Left ventricle myocardium inferior (tissue), 1 donor: ENCODE data around the gene RESP18. TPM values are rescaled to one million over a fixed set of nuclear protein-coding genes. Genes with fewer than 3 reads are reported as not detected.
"Not testable (repeated sequence)": the region's sequence is repeated elsewhere in the genome, so short reads cannot be mapped to it uniquely, and the experiment has no call there.

Experiments used
- DNase-seq: peaks from one replicate; pipeline ENCODE4 v3.0.0-alpha.2; 2020
- H3K27ac ChIP-seq: fragments of 200-600 bp; replicated peaks from 2 replicates; pipeline ENCODE4 v1.8.0; 2021
- H3K27me3 ChIP-seq: fragments of 200-600 bp; 2 replicates; pipeline ENCODE4 v1.8.0; 2021; ENCODE audit warnings: low read depth
- H3K36me3 ChIP-seq: fragments of 200-600 bp; 2 replicates; pipeline ENCODE4 v1.8.0; 2021
- H3K4me1 ChIP-seq: fragments of 200-600 bp; 2 replicates; pipeline ENCODE4 v1.8.0; 2021
- H3K4me3 ChIP-seq: fragments of 200-600 bp; 2 replicates; pipeline ENCODE4 v1.8.0; 2021; ENCODE audit warnings: mild to moderate bottlenecking, moderate library complexity
- H3K9me3 ChIP-seq: fragments of 200-600 bp; replicated peaks from 2 replicates; pipeline ENCODE4 v1.8.0; 2021
- CTCF ChIP-seq: fragments of 200-600 bp; IDR thresholded peaks from 2 replicates; pipeline ENCODE4 v1.8.0; 2021; ENCODE audit warnings: antibody characterized with exemption, mild to moderate bottlenecking, borderline replicate concordance
- intact Hi-C: fragments of 100-400 bp; cut with micrococcal nuclease; formaldehyde crosslinking; loops from one replicate; pipeline ENCODE4 v1.11.0; 2022
- total RNA-seq: library from RNA; stranded (reverse); fragmentation: NEBNext Ultra II Directional; extraction: Animal tissue kit (Norgen Biotek cat#: 25700); gene quantifications from one replicate; pipeline ENCODE4 v1.2.1, GENCODE V29; 2021
- donor health status: DM: no; HTN: yes; CAD: no; lungs with severe emphysema.

The RESP18 gene
- total RNA-seq, 1 donor from 2014 or later = not detected

- no peak overlapping the region for H3K4me3 ChIP-seq
- H3K4me1 ChIP-seq = no peaks in the 10 kb centered on the region
- intact Hi-C loops = no loop called here
- H3K9me3 ChIP-seq = no peaks in the 10 kb centered on the region
- no peak overlapping the region for H3K27ac ChIP-seq
- DNase-seq = no peak
- peaks cover 97% of the 10 kb centered on the region for H3K27me3 ChIP-seq
- TF ChIP-seq CTCF = no peak
- H3K36me3 ChIP-seq = no peaks in the 10 kb centered on the region
Observed at GRCh38 chr2:219325657-219326315, 6.8 kb downstream of the RESP18 start.

GRCh38 chr2:219325136-219325535 is 7.4 kb downstream of the RESP18 start:
- intact Hi-C loops = no loop called here
- no peak overlapping the region for H3K4me3 ChIP-seq
- H3K27ac ChIP-seq = no peak overlapping the region
- no peaks in the 10 kb centered on the region for H3K9me3 ChIP-seq
- no peak for DNase-seq
- H3K4me1 ChIP-seq = no peaks in the 10 kb centered on the region
- peaks cover 97% of the 10 kb centered on the region for H3K27me3 ChIP-seq
- no peaks in the 10 kb centered on the region for H3K36me3 ChIP-seq
- no peak for TF ChIP-seq CTCF

- Histone ChIP-seq H3K4me1 (no peaks in the 10 kb centered on the region), H3K27ac (no peak overlapping the region), H3K27me3 (peaks cover 97% of the 10 kb centered on the region), H3K9me3 (no peaks in the 10 kb centered on the region), H3K4me3 (no peak overlapping the region), H3K36me3 (no peaks in the 10 kb centered on the region)
- TF ChIP-seq CTCF = no peak
- intact Hi-C loops = no loop called here
- DNase-seq = no peak
Observed at GRCh38 chr2:219323434-219323833, 9.1 kb downstream of the RESP18 start.

- no peak for TF ChIP-seq CTCF
- intact Hi-C loops = no loop called here
- peaks cover 82% of the 10 kb centered on the region for H3K27me3 ChIP-seq
Observed at GRCh38 chr2:219314804-219315468, 17.6 kb downstream of the RESP18 start.

GRCh38 chr2:219312683-219313263 is 19.8 kb downstream of the RESP18 start:
- H3K36me3 ChIP-seq, intact Hi-C loops, H3K4me1 ChIP-seq, H3K27ac ChIP-seq, DNase-seq, H3K4me3 ChIP-seq, H3K9me3 ChIP-seq: not testable (repeated sequence)
- peaks cover 83% of the 10 kb centered on the region for H3K27me3 ChIP-seq

More at GRCh38 chr2:219314804-219315468, 17.6 kb downstream of the RESP18 start:
- Histone ChIP-seq H3K27ac (no peak overlapping the region), H3K36me3 (no peaks in the 10 kb centered on the region), H3K9me3 (no peaks in the 10 kb centered on the region), H3K4me3 (no peak overlapping the region), H3K4me1 (no peaks in the 10 kb centered on the region)
- no peak for DNase-seq

- no peaks in the 10 kb centered on the region for H3K9me3 ChIP-seq
- H3K27me3 ChIP-seq = peaks cover 93% of the 10 kb centered on the region
- no peak for DNase-seq
- no peaks in the 10 kb centered on the region for H3K4me1 ChIP-seq
- intact Hi-C loops = no loop called here
- TF ChIP-seq CTCF = no peak
- no peak within 1 kb of the TSS for H3K4me3 ChIP-seq
- no peaks in the 10 kb centered on the region for H3K36me3 ChIP-seq
- no peak within 1 kb of the TSS for H3K27ac ChIP-seq
Observed at GRCh38 chr2:219309278-219309677, 23.3 kb downstream of the RESP18 start, which contains the start of gene PTPRN. Gene PTPRN (minus strand): TSS chr2:219309401. CDS start chr2:219309332, 69 bp downstream.
